Liver (tissue), 3 donors: ENCODE results near the gene UCP2.

Experiments used
- CTCF ChIP-seq: fragments of 150-350 bp; IDR thresholded peaks from 2 replicates; pipeline ENCODE4 v1.5.1; 2017; ENCODE audit warnings: improper control_type of control experiment, low read depth, low read length; ENCODE audit not compliant: missing input control
- EGR1 ChIP-seq, 2 donors: IDR thresholded peaks; 2 replicates each; pipeline ENCODE4 v1.6.1; 2016 to 2018; ENCODE audit warnings: antibody characterized with exemption in 2 of 2, low read depth in 2 of 2
- FOXA1 ChIP-seq: IDR thresholded peaks from 2 replicates; pipeline ENCODE4 v1.6.1; 2016; ENCODE audit warnings: antibody characterized with exemption
- HNF4G ChIP-seq: IDR thresholded peaks from 2 replicates; pipeline ENCODE4 v1.6.1; 2016; ENCODE audit warnings: antibody characterized with exemption
- JUND ChIP-seq, 2 donors: IDR thresholded peaks; 2 replicates each; pipeline ENCODE4 v1.6.1; 2016; ENCODE audit warnings: antibody characterized with exemption in 2 of 2
- MAX ChIP-seq: IDR thresholded peaks from 2 replicates; pipeline ENCODE4 v1.6.1; 2016; ENCODE audit warnings: antibody characterized with exemption
- RAD21 ChIP-seq, 2 donors: IDR thresholded peaks; 2 replicates each; pipeline ENCODE4 v1.6.1; 2016; ENCODE audit warnings: antibody characterized with exemption in 2 of 2, mild to moderate bottlenecking in 2 of 2
- REST ChIP-seq: IDR thresholded peaks from 2 replicates; pipeline ENCODE4 v1.6.1; 2016; ENCODE audit warnings: antibody characterized with exemption, mild to moderate bottlenecking
- RXRA ChIP-seq, 2 donors: IDR thresholded peaks; 2 replicates each; pipeline ENCODE4 v1.6.1; 2017 to 2018; ENCODE audit warnings: antibody characterized with exemption in 2 of 2, mild to moderate bottlenecking in 1 of 2
- SP1 ChIP-seq: IDR thresholded peaks from 2 replicates; pipeline ENCODE4 v1.6.1; 2018; ENCODE audit warnings: antibody characterized with exemption, mild to moderate bottlenecking
- TAF1 ChIP-seq: conservative IDR thresholded peaks from 2 replicates; pipeline ENCODE4 v1.6.1; 2016; ENCODE audit warnings: antibody characterized with exemption, mild to moderate bottlenecking
- YY1 ChIP-seq: IDR thresholded peaks from 2 replicates; pipeline ENCODE4 v1.6.1; 2016; ENCODE audit warnings: antibody characterized with exemption, mild to moderate bottlenecking
- donor health status: healthy.
- donor health status: healthy.

GRCh38 chr11:74024261-74025029 is 41.8 kb upstream of the UCP2 start:
- no peak for TF ChIP-seq CTCF
- TF ChIP-seq SP1, result no peak
- no peak for TF ChIP-seq REST
- TF ChIP-seq MAX, result no peak
- no peak for TF ChIP-seq EGR1 (IDR thresholded peaks at IDR 0.05; ENCODE audit: low read depth in 2 of 2)
- TF ChIP-seq TAF1, result no peak
- no peak for TF ChIP-seq RXRA (IDR thresholded peaks at IDR 0.05)
- no peak for TF ChIP-seq HNF4G
- TF ChIP-seq YY1, result no peak
- TF ChIP-seq JUND (IDR thresholded peaks at IDR 0.05), result no peak
- no peak for TF ChIP-seq FOXA1
- no peak for TF ChIP-seq RAD21 (IDR thresholded peaks at IDR 0.05)
